Kidney epithelial cell (primary cell): ENCODE data around the gene OPTC. TPM values are rescaled to one million over a fixed set of nuclear protein-coding genes. Genes with fewer than 3 reads are reported as not detected.
"Not testable (repeated sequence)": the region's sequence is repeated elsewhere in the genome, so short reads cannot be mapped to it uniquely, and the experiment has no call there.

Experiments
- DNase-seq: peaks from one replicate; pipeline ENCODE4 v3.0.0-alpha.2; 2010; ENCODE audit warnings: low read depth
- H3K27me3 ChIP-seq: 2 replicates; pipeline ENCODE4 v1.6.0; 2011; ENCODE audit warnings: low read length; ENCODE audit not compliant: control insufficient read depth, insufficient read depth
- H3K36me3 ChIP-seq: 2 replicates; pipeline ENCODE4 v1.5.1; 2011; ENCODE audit warnings: low read length; ENCODE audit not compliant: control insufficient read depth, insufficient read depth
- H3K4me3 ChIP-seq: 2 replicates; pipeline ENCODE4 v1.5.1; 2011; ENCODE audit warnings: low read depth, mild to moderate bottlenecking, control low read depth, low read length
- CTCF ChIP-seq: IDR thresholded peaks from 2 replicates; pipeline ENCODE4 v1.5.1; 2011; ENCODE audit warnings: mild to moderate bottlenecking, moderate library complexity, low read length, control low read depth, inconsistent platforms; ENCODE audit not compliant: insufficient read depth, poor library complexity, severe bottlenecking
- total RNA-seq: library from RNA; depleted of rRNA; stranded (reverse); fragments of >200 nt; gene quantifications from 2 replicates; pipeline ENCODE4 v1.2.3, GENCODE V29; 2015

The OPTC gene
- total RNA-seq, 1 donor from 2014 or later, result not detected

DNA sequence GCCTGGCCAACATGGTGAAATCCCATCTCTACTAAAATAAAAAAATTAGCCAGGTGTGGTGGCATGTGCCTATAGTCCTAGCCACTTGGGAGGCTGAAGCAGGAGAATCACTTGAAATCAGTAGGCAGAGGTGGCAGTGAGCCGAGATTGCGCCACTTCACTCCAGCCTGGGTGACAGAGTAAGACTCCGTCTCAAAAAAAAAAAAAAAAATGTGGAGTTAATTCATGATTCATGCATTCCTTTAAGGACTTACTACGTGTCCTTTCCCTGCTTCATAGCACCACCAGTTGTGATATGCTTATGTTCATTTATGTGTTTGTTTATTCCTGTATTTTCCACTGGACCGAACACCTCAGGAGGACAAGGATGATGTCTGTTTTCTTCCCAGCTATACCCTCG, 31.1 kb upstream of the OPTC start:
- H3K4me3 ChIP-seq, result no peak overlapping the region
- TF ChIP-seq CTCF, result no peak
- H3K27me3 ChIP-seq, result peaks cover 2% of the 10 kb centered on the region
- no peaks in the 10 kb centered on the region for H3K36me3 ChIP-seq
- DNase-seq, result no peak

DNA sequence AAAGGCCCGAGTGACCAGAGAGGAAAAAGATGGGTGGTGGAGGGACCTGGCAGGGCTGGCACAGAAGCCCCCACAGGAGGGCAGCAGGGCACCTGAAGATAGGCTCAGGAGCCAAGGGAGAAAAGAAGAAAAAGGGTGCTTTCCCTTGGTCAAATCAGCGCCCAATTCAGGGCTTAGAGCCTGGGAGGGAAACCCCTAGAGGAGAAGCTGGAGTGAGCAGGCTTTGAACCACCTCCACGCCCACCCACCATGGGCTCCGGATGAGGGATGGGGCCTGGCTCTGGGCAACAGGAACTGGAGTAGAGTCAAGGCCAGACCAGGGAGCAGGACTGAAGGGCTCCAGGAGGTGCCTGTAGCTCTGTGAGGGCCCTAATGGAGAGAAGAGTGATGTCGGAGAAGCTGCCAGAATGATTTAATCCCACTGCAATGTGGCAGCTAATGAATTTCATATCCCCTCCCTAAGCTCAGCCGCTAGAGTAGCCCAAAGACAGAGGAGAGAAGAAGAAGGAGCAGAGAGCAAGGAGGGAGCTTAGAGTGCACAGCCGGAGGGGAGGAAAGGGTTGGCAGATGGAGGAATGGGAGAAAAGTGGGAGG, 30.4 kb upstream of the OPTC start:
- TF ChIP-seq CTCF, result no peak
- H3K4me3 ChIP-seq, result no peak overlapping the region
- no peaks in the 10 kb centered on the region for H3K36me3 ChIP-seq
- H3K27me3 ChIP-seq, result peaks cover 2% of the 10 kb centered on the region
- no peak for DNase-seq

DNA sequence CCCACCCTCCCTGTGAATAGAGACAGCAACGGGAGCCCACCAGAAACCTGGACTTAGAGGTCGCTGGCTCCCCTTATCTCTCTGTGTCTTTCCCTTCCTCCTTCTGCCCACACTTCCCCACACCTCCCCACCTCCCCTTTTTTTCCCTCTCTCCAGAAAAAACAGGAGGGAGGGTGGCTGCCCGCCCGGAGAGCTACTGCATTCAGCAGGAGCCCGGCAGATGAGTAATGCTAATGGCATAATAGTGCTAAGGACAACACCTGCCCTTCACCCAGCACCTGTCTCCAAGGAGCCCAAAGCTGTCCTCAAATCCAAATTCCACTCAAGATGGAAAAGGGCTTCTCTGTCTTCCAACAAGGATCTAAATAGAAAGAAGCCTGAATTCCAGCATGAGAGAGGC, 29.7 kb upstream of the OPTC start:
- no peak overlapping the region for H3K4me3 ChIP-seq
- H3K27me3 ChIP-seq, result no peaks in the 10 kb centered on the region
- no peaks in the 10 kb centered on the region for H3K36me3 ChIP-seq
- TF ChIP-seq CTCF, result no peak
- no peak for DNase-seq

DNA sequence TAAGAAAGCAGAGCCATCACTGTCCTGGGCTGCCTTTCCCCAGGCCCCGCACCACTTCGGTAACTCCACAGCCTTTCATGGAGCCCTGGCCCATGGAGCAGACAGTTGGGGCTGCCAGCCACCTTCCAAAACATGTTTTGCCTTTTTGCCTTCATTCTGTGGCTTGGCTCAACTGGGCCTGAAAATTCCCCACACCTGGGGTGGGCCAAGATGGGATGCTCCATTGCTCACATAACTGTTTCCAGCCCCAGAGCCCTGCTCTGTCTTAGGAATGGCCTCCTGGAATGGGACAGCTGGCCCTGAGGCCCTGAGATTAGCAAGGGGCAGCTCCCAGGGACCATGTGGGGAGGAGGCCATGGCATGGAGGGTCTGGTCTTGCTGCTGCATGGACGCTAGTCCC, 29.2 kb upstream of the OPTC start:
- no peak for TF ChIP-seq CTCF
- Histone ChIP-seq H3K27me3 (no peaks in the 10 kb centered on the region), H3K4me3 (no peak overlapping the region), H3K36me3 (no peaks in the 10 kb centered on the region)
- DNase-seq, result no peak

GRCh38 chr1:203465146-203465798, 28.7 kb upstream of the OPTC start:
- no peak for TF ChIP-seq CTCF
- Histone ChIP-seq H3K27me3 (peaks cover 1% of the 10 kb centered on the region), H3K36me3 (no peaks in the 10 kb centered on the region), H3K4me3 (no peak overlapping the region)
- no peak for DNase-seq

GRCh38 chr1:203465948-203466347, 28.0 kb upstream of the OPTC start:
- no peak overlapping the region for H3K4me3 ChIP-seq
- peaks cover 3% of the 10 kb centered on the region for H3K27me3 ChIP-seq
- no peak for DNase-seq
- TF ChIP-seq CTCF, result no peak
- no peaks in the 10 kb centered on the region for H3K36me3 ChIP-seq

GRCh38 chr1:203466906-203467549, 26.9 kb upstream of the OPTC start:
- DNase-seq, H3K27me3 ChIP-seq, H3K4me3 ChIP-seq, H3K36me3 ChIP-seq: not testable (repeated sequence)
